Measurements from ENCODE around the gene DNAH5.
"Not testable (repeated sequence)": the region's sequence is repeated elsewhere in the genome, so short reads cannot be mapped to it uniquely, and the experiment has no call there.

The DNAH5 gene

DNA sequence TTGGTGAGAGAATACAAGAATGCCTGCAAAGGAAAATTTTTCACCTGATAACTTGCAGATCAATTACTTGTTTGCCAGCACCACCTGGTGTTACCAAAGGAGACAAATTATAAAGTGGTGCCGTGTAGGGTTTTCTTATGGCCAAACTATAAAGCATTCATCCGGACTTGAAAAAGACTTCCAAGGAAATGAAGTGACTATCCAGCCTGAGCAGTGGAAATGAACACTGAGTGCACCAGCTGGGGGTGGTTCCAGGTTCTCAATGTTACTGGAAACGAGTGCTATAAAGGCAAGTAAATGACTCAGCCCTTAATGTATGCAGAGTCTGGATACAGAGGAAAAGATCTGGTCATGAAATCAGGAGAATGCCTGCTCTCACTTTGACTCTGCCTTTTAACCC lies 113.1 kb downstream of the DNAH5 start:
- no peak for DNase-seq

DNA sequence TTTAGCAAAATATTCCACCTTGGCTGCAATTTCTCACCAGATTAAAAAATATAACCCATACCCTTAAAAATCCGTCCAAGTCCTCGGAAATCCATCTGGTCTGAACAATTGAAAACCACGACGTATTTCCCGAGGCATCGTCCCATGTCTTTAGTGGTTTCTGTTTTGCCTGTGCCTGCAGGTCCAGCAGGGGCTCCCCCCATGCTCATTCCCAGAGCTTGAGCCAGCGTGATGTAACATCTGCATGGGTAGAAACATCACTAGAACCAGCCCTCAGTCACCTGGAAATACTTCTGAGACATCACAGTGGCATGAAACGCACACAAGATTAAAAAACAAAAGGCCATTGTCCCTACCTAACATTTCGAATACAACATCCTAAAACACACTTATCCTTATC lies 114.0 kb downstream of the DNAH5 start:
- DNase-seq, result no peak

DNA sequence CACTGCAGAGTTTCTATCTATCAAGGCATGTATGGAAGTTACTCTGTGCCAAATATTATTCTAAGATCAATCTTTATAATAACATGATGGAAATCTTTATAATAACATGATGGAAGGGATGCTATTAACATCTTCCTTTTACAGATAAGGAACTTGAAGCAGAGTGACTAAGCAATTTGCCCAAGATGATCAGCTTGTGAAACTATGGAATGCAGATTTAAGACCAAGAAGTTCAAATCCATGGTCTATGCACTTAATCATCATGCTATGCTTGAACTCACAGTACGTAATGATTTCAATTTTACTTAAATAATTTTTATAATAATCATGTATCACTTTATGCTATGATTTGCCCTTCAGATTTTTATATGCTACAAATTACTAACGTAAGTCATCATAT lies 123.1 kb downstream of the DNAH5 start:
- no peak for DNase-seq

DNA sequence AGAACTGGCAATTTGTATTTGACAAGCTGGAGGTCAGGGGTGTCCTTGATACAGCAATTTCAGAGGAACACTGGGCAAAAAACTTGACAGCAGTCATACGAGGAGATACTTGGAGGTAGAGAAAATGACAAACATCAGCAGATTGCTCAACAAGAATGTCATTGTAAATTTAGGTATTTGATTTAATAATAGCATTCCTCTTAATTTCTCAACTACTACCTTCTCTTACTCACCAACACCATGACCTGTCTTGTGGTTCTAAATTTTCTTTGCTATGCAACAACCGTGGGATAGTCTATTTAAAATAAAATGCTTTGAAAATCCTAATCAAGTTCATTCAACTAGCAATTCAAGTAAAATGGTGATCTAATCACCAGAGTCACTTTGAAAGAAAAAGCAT lies 128.4 kb downstream of the DNAH5 start:
- no peak for DNase-seq

DNA sequence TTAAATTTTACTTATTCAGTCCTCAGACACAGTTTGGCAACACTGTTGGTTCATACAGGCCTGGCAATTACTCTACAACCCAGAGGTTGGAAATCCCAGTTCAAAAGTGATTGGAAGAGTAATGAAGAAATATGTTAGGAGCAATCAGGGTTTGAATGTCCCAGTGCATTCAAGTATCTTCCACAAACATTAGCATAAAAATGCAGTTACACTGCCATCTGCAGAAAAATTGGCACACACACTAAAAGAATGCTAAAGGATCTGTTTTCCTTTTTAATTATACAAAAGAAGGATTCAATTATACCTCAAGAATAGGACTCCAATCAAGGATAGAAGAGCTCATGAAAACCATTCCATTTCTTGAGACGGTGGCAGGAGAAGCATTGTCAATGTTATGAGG lies 130.2 kb downstream of the DNAH5 start:
- DNase-seq, result no peak

DNA sequence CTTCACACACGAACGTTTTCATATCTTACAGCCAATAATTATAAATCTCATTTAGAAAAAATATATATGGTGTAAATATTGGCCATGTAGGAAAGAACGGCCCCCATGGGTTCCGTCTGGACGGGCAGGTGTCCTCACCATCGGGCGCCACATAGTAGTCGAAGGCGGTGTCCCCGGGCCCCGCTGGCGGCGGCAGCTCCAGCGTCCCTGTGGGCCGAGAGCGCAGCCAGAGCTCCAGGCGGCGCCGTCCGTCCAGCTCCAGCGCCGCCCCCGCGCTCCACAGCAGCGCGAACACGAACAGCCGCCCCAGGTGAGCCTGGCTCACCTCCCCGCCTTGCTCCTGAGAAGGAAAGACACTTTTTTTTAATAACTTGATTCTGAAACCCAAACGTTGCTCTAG lies 134.6 kb downstream of the DNAH5 start:
- DNase-seq, result no peak

DNA sequence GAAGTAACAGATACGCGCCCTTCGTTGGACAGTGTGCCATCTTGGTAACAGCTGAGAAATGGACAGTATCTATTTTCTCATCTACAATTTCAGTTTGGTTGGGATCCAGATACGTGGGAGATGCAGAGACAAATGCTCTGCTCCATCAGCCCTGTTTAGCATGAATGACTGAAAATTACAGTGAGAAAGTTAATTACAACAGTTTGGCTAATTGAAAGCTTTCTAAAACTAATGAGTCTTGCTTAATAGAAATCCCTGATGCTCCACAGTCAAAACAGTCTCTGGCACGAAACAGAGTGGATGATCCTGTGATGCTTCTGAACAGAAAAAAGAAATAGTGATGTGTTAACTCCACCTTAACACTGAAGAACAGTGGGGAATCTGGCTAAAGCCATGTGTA lies 140.2 kb downstream of the DNAH5 start:
- DNase-seq, result no peak

DNA sequence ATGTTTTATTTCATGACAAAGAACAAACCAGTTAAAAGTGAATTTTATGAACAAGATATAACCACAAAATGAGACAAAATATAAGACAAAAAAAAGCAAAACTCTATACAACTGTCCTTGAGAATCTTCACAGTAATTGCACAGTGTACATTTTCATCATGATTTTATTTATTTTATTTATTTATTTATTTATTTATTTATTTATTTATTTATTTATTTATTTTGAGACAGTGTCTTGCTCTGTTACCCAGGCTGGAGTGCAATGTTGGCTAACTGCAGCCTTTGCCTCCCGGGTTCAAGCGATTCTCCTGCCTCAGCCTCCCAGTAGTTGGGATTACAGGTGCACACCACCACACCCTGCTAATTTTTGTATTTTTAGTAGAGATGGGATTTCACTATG lies 145.9 kb downstream of the DNAH5 start:
- not testable (repeated sequence) for DNase-seq

DNA sequence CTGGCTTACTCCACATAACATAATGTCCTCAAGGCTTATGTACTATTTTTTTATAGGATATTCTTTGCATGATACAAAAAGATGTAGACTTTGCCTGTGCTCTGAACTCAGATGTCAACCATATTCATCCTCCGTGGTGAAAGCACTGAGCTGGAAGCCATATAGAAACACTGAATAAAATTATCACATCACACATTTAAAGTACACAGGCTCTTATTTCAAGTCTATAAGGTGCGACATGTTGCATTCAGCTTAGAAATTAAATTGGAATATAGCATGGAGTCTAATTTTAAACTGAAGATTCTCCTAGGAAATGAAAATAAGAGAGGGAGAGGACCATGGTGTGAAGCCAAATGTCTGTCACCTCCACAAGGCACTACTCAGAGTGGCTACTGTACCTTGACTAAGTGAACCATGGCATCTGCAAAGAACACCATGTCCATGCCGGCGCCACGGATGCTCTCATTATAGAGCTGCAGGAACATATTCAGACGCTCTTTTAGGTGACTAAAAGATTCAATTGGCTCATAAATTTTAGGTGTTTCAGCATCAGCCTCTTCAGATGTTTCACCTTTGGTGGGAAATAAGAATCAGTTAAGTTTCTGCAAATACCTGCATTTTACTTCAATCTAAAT lies 158.6 kb downstream of the DNAH5 start:
- DNase-seq, result no peak

DNA sequence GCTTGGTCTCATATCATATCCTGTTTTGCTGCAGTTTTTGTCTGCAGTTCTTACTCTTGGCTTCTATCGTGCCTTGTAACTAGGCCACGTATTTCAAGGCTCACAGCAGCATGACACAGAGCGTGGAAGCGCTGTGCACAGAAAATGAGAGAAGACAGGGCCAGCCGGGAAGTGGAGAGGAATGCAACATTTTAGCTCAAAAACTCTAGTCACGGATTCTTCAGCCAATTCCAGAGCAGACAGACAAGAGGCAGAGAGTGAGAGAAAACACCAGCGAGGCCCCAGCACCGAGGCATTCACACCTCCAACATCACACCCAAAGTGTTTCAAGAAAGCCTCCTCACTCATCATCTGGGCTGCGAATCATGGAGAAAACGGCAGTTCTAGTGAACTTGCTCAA lies 160.8 kb downstream of the DNAH5 start:
- no peak for DNase-seq

DNA sequence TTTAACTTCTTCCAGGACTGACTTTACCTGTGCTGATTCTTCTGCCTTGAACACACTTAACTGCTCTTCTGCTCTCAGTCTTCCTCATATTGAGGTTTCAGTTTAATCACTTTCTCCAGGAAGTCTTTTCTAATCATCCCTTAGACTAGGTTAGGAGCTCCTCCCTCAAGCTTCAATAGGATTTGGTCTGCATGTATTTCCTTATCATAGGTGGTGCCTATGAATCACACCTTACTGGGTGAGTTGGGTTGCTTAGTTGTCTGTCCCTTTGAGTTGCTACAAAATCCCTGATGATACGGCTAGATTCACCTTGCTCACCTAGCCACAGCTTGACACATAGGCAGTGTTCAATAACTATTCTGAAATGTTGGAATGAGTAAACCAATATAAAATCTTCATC lies 164.4 kb downstream of the DNAH5 start:
- DNase-seq, result no peak

DNA sequence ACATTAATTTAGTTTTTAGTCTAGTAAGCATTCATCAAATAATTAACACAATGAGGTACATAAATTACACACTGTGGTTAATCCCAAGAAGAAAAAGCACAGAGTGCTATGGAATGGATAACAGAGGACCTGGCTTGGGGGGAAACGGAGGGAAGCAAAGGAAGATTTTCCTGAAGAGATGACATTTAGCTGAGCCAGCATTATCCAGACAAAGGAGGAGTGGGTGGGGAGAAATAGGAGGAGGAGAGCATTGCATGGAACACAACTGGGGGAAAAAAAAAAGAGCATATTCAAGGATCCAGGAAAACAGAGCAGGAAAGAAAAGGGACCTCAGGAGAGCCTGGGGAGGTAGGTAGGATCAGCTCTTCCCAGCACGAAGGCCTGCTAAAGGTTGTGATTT lies 170.8 kb downstream of the DNAH5 start:
- DNase-seq, result no peak

DNA sequence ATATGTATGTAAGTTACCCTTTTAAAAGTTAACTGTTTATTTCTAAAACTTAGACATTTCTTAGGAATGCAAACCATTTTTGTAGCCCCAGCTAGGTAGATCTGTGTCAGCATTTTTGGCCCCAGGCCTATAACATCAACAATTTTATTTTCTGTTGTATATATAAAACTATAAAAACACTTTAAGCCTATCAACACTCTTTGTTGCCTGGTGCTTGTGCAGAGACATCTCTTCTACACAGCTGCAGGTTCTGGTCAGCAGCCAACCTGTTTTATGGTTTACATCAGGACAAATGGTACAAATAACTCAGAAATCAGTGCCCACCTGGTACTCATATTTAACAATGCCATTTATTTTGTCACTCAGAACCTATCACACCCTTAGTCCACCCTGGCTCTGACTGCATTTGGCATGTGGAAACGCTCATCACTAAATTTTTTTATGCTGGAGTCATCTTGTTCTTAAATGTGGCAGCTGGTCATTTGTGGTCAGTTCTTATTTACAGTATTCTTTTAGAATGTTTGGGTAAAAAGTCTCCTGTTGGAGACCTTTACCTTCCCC lies 173.4 kb downstream of the DNAH5 start:
- DNase-seq, result no peak

DNA sequence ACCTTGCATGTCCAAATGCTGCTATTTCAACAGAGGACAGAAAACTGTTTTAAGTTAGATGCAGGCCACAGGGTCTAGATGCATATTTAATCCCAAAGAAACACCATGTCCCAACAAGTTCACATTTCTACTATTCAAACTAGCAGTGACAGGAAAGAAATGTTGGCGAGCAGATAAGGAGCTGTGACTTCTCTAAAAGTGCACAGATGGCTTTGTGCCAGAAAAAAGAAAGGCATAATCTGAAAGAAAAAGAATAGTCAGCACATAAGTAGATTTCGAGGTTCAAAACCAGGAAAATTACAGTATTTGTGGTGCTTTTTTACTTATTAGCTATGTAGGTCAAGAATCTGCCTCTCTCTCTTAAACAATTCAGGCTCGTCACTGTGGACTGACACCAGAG lies 178.3 kb downstream of the DNAH5 start:
- no peak for DNase-seq

DNA sequence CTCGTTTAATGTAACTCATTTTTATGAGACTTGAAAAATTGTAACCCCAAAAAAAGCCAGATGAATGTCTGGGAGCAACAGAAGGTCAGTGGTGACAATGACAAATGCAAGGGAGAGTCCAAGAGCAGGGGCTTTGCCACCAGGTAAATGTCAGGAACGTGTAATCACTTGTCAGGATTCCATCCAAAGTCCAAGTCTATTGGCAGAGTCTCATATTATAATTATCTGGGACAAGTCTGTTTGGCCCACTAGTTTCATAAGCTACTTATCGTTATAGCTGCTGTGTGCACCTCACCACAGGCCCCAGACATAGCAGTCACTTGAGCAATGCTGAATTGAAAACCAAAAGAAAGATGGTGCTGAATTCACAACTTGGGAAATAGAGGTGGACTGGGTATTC lies 180.8 kb downstream of the DNAH5 start:
- DNase-seq, result no peak

DNA sequence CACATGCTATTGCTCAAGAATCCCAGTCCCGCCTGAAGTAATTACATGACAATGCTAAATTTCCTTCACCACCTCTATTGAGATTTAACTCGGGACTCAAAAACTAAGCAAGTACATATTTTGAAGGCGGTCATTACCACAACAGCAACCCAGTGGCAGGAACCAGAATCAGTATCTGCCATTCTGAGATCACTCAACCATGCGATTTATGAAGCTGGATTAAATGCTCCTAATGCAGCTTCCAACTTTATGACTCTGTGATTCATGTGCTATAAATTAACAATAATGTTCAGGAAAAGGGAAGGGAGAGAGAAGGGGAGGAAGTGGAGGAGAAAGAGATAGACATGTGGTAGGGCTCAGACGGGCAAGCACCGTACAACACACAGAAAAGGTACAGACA lies 194.7 kb downstream of the DNAH5 start:
- DNase-seq, result no peak

DNA sequence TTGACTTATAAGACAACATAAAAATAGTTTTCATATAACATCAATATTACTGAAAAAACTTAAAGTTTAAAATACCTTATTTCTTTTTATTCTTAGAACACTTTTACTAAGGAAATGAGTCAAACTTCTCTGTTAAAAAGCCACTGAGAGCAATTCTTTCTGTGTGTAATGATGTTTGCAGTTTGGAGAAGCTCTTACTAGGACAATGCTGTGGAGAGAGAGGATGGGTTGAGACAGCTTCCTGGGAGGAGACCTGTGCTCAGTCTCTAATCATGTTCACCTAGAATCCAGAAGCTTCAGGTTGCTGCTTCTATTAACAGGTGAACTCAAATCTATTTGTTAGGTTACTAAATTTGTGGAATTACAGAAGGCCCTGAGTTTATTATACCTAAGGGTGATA lies 198.5 kb downstream of the DNAH5 start:
- no peak for DNase-seq

DNA sequence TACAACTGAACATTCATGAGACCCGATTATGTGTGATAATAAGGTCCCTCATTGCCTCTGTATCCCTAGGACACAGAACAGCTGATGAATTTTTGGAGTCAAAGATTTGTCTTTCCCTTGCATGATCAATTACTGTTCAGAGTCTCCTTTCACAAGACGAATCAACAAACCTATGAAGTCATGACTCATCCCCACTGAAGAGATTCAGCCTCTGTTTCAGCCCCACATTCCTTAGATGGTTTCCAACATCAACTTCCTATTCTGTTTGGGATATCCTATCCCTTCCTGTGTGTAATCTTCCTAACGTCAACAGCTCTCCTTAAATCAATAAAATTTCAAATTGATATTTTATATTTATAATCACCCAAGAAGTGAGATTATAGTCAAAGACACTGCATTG lies 199.0 kb downstream of the DNAH5 start:
- no peak for DNase-seq

DNA sequence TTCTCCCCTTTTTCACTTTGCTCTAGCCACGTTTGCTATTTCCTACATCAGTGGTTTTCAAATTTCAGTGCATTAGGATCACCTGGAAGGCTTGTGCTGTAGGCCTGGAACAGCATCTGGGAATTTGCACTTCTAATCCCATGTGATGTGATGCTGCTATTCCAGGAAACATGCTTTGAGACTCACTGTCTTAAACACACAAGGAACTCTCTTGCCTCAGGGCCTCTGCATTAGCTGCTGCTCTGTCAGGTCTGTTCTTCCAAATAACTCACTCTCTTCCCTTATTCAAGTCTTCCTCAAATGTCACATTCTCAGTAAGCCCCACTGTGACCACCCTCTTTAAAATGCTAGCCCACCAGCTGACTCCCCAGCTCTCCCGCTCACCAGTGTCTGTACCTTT lies 204.0 kb downstream of the DNAH5 start:
- no peak for DNase-seq

DNA sequence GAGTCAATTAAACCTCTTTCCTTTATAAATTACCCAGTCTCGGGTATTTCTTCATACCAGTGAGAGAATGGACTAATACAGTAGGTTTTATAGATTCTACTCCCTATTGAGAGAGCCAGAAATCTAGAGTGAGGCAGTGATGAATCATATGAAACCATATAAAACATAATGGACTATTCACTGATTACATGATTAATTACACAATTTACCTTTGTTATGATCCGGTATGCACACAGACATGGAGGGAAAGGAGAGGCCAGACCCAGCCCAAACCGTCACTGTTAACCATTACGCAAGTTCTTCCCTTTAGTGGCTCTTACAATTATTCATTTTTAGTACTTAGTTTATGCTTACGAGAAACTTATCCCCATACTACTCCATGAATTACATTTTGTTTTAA lies 205.0 kb downstream of the DNAH5 start:
- DNase-seq, result no peak

DNA sequence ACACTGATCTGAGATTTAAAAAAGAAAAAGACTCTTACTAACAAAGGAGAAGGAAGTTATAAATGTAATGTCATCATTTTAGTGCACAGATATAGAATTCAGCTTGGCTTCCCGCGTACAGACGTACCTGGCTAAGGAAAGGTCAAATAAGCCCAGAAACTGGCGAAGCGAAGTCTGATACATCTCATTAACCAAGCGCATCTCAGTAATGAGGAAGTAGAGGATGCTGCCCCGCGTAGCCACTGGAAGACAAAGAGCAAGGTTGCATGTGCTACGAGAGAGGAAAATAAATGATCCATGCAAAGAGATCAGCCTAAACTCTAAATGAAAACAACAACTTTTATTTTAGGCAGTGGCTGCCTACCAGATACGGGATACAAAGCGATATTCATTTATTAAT lies 208.8 kb downstream of the DNAH5 start:
- no peak for DNase-seq

DNA sequence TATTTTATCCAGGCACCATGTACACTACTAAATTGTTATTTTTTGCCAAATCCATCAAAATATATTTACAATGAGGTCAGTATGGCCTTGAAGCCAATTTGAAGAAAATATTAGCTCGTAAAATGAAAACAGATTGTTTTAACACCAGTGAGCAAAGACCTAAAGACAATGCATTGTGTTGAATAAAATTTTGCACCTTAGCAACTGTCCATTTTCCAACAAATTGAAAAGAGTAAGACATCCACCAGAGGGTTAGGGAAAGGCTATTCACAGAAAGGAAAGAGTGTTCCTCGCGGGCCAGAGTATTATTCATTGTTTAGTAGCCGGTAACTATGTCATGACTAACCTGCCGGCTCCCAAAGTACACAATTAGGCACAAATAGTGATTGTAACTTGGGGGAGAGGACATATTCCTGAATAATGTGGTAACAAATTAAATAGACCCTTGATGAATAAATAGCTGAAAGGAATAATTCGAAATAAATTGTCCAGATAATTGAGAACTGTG lies 213.3 kb downstream of the DNAH5 start:
- no peak for DNase-seq

DNA sequence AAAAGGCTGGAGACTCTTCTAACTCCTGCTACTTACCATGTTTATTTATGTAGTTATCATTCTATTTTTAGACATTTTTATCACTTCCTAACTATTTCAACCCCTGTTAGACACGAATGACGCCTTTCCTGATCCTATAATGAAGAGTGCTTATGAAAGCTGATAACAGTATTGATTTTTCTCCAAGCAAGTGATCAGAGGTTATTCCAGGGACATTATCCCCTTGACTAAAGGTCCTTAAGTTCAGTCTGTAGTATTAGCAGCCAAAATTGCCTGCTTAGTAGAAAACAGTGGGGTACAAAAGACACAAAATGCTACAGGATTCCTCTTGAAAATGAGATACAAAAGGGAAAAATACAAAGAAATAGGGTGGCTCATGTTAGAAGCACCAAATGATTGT lies 235.6 kb downstream of the DNAH5 start:
- DNase-seq, result no peak

DNA sequence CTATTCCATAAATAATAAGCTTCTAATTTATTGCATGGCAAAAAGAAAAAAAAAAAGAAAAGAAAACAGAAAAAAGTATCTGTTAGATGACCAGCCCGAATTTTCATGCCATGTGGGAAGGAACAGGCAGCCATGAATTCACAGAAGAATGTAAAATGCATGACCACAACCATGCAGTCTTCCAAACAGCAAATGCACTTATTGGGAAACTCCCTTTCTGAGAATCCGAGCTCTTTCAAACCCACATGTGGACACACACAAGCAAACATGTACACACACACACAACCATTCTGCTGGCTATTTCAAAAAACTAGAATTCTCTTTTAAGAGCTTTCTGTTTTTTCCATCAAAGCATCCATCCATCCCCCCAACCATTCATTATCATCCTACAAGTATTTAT lies 236.1 kb downstream of the DNAH5 start:
- DNase-seq, result no peak

DNA sequence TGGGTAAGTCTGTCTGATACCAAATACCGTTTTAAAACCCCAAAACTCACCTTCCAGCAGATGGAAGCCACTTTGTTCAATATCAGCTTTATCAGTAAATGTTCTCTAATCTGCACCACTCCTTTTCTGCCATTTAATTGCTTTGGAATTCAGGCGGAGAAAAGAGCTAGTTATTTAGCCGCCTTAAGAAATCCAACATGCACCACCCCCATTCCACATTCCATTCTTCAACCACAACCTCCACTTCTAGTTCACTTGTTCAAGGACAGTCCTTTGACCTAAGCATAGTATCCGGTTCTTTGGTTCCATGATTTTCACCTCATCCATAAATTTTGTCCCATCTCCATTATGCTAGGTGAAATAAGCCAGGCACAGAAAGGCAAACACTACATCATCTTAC lies 240.1 kb downstream of the DNAH5 start:
- no peak for DNase-seq
